Activated CD4-positive, alpha-beta T cell treated with anti-CD3 and anti-CD28 coated beads, Interleukin-2, Interleukin-6, amounts not matched to agents 100 ng/mL and 50 ng/mL, durations not matched to agents 16 hours and 8 hours (primary cell): Measurements from ENCODE around the gene VPS52.
"Not testable (repeated sequence)": the region's sequence is repeated elsewhere in the genome, so short reads cannot be mapped to it uniquely, and the experiment has no call there.

Experiments
- DNase-seq: peaks from one replicate; pipeline ENCODE4 v3.0.0-alpha.2; 2020

Gene VPS52

GRCh38 chr6:33249732-33250630 lies 21.7 kb downstream of the VPS52 start:
- peak; percentile 37 for DNase-seq

- peak; percentile 98 for DNase-seq
Observed at GRCh38 chr6:33248932-33249731, 22.5 kb downstream of the VPS52 start.

GRCh38 chr6:33248643-33248931 lies 23.1 kb downstream of the VPS52 start:
- DNase-seq = no peak

GRCh38 chr6:33247977-33248642 lies 23.6 kb downstream of the VPS52 start:
- DNase-seq = peak; percentile 93

GRCh38 chr6:33243476-33243875 lies 28.2 kb downstream of the VPS52 start:
- no peak for DNase-seq

- DNase-seq = peak; percentile 61
Observed at GRCh38 chr6:33241968-33242367, 29.7 kb downstream of the VPS52 start.

GRCh38 chr6:33237741-33238140 lies 33.9 kb downstream of the VPS52 start:
- no peak for DNase-seq

GRCh38 chr6:33236852-33237251 lies 34.8 kb downstream of the VPS52 start:
- no peak for DNase-seq

GRCh38 chr6:33236328-33236727 lies 35.3 kb downstream of the VPS52 start:
- no peak for DNase-seq

GRCh38 chr6:33235221-33235634 lies 36.4 kb downstream of the VPS52 start:
- no peak for DNase-seq

- not testable (repeated sequence) for DNase-seq
Observed at GRCh38 chr6:33226503-33227120, 45.1 kb downstream of the VPS52 start.

- DNase-seq = no peak
Observed at GRCh38 chr6:33217681-33218080, 54.0 kb downstream of the VPS52 start.

- no peak for DNase-seq
Observed at GRCh38 chr6:33217246-33217645, 54.4 kb downstream of the VPS52 start.

GRCh38 chr6:33216117-33216649 lies 55.5 kb downstream of the VPS52 start:
- DNase-seq = no peak

GRCh38 chr6:33215271-33216116 lies 56.2 kb downstream of the VPS52 start:
- DNase-seq = no peak

GRCh38 chr6:33213989-33214335 lies 57.7 kb downstream of the VPS52 start:
- no peak for DNase-seq

- DNase-seq = no peak
Observed at GRCh38 chr6:33213166-33213988, 58.3 kb downstream of the VPS52 start.

- no peak for DNase-seq
Observed at GRCh38 chr6:33212857-33213165, 58.9 kb downstream of the VPS52 start.

GRCh38 chr6:33211666-33212422 lies 59.8 kb downstream of the VPS52 start:
- DNase-seq = no peak

- no peak for DNase-seq
Observed at GRCh38 chr6:33211136-33211535, 60.5 kb downstream of the VPS52 start.
